ENCODE data around the gene IZUMO4. TPM values are rescaled to one million over a fixed set of nuclear protein-coding genes. Genes with fewer than 3 reads are reported as not detected.

The IZUMO4 gene
- polyA plus RNA-seq, 1 donor from 2014 or later: 39.3 TPM

DNA sequence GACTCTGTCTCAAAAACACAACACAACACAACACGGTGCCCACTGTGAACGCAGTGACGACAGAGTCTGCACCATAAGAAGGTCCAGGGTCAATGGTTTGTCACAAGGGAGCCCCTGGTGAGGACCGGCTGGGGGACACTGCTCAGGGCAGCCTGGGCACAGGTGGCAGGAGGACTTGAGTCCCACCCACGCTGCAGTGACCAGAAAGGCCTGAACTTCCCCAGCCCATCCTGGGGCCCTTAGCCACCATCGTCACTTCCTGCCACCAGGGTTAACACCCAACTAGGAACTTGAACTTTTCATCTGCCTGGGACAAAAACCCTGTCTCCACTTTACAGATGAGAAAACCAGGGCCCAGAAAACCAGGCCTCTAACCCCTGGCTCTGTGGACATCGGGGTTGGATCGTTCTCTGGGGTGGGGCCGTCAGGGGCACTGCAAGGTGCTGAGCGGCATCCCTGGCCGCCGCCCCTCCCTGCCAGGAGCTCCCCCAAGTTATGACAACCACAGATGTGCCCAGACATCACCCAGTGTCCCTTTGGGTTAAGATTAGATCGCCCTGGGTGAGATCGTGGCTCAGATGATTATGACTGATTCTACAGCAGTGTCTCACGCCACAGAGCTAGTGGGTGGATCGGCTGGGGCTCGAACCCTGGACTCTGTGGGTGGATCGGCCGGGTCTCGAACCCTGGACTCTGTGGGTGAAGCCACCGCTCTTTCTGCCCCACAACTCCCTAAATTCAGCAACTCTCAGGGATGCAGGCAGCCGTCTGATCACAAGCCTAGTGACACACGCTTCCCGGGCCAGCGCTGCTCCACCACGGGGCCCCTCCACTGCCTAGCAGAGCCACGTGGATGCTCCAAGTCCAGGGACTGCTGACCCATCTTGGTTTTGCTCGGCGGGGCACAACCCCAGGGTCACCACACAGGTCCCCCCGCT lies 14.6 kb upstream of the IZUMO4 start:
- Histone ChIP-seq H3K4me2 (ENCODE audit: low read length) (no peak overlapping the region), H4K20me1 (ENCODE audit: insufficient read depth) (no peaks in the 10 kb centered on the region), H3K9me3 (ENCODE audit: low read length) (no peaks in the 10 kb centered on the region), H3K36me3 (ENCODE audit: insufficient read depth, low read length) (no peaks in the 10 kb centered on the region), H3K4me3 (ENCODE audit: low read length) (no peak overlapping the region), H3K9me2 (ENCODE audit: insufficient read depth, low read length) (no peaks in the 10 kb centered on the region), H3K9ac (ENCODE audit: low read length) (no peak overlapping the region), H3K27me3 (ENCODE audit: insufficient read depth, low read depth, low read length) (no peaks in the 10 kb centered on the region), H3F3A (ENCODE audit: insufficient read depth, low read length, poor library complexity, severe bottlenecking) (no peaks in the 10 kb centered on the region), H3K79me2 (replicated peaks; ENCODE audit: insufficient read depth, low read length) (no peaks in the 10 kb centered on the region), H3K27ac (ENCODE audit: low read length) (no peak overlapping the region), H2AFZ (ENCODE audit: low read depth, low read length) (no peak overlapping the region)
- TF ChIP-seq, protein P1, sequence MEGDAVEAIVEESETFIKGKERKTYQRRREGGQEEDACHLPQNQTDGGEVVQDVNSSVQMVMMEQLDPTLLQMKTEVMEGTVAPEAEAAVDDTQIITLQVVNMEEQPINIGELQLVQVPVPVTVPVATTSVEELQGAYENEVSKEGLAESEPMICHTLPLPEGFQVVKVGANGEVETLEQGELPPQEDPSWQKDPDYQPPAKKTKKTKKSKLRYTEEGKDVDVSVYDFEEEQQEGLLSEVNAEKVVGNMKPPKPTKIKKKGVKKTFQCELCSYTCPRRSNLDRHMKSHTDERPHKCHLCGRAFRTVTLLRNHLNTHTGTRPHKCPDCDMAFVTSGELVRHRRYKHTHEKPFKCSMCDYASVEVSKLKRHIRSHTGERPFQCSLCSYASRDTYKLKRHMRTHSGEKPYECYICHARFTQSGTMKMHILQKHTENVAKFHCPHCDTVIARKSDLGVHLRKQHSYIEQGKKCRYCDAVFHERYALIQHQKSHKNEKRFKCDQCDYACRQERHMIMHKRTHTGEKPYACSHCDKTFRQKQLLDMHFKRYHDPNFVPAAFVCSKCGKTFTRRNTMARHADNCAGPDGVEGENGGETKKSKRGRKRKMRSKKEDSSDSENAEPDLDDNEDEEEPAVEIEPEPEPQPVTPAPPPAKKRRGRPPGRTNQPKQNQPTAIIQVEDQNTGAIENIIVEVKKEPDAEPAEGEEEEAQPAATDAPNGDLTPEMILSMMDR (IDR thresholded peaks at IDR 0.05; ENCODE audit: poor library complexity, severe bottlenecking): no peak
- TF ChIP-seq MXI1 (conservative IDR thresholded peaks at IDR 0.05; ENCODE audit: poor library complexity, severe bottlenecking) (no peak), EZH2 (IDR thresholded peaks at IDR 0.05; ENCODE audit: borderline replicate concordance, insufficient read depth, low read length, poor library complexity, severe bottlenecking) (no peak), SMC3 (conservative IDR thresholded peaks at IDR 0.05; ENCODE audit: poor library complexity) (no peak), RAD21 (conservative IDR thresholded peaks at IDR 0.05) (no peak)
- TF ChIP-seq, protein P2, sequence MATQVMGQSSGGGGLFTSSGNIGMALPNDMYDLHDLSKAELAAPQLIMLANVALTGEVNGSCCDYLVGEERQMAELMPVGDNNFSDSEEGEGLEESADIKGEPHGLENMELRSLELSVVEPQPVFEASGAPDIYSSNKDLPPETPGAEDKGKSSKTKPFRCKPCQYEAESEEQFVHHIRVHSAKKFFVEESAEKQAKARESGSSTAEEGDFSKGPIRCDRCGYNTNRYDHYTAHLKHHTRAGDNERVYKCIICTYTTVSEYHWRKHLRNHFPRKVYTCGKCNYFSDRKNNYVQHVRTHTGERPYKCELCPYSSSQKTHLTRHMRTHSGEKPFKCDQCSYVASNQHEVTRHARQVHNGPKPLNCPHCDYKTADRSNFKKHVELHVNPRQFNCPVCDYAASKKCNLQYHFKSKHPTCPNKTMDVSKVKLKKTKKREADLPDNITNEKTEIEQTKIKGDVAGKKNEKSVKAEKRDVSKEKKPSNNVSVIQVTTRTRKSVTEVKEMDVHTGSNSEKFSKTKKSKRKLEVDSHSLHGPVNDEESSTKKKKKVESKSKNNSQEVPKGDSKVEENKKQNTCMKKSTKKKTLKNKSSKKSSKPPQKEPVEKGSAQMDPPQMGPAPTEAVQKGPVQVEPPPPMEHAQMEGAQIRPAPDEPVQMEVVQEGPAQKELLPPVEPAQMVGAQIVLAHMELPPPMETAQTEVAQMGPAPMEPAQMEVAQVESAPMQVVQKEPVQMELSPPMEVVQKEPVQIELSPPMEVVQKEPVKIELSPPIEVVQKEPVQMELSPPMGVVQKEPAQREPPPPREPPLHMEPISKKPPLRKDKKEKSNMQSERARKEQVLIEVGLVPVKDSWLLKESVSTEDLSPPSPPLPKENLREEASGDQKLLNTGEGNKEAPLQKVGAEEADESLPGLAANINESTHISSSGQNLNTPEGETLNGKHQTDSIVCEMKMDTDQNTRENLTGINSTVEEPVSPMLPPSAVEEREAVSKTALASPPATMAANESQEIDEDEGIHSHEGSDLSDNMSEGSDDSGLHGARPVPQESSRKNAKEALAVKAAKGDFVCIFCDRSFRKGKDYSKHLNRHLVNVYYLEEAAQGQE (IDR thresholded peaks at IDR 0.05; ENCODE audit: borderline replicate concordance): no peak

DNA sequence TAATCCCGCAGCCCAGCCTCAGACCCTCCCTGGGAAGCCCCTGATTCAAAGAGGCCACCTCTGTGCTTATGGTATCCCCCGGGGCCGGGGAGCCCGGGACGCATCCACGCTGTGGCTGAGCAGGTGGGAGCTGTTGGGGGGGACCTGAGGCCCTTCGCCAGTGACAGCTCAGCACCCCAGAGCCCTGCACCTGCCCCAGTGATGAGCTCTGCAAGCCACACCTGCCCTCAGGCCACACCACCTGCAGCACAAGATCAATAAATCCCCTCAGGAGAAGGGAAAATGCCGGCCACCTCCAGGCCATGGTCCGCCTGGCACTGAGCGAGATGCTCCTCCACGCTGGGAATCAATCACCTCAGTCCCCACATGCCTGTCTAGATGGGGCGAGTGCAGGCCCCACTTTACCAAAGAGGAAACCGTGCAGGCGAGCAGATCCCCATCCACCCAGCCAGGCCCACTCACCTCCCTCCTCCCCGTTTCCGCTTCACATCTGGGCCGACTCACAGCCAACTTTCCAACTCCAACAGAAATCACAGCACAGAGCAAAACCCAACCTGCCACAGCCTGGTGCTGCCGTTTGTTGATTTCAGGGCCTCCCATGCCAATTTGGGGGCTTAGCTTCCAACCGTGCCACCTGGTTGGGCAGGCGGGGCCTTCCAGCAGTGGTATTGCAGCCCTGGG lies 13.4 kb upstream of the IZUMO4 start:
- H3K27ac ChIP-seq (ENCODE audit: low read length): no peak overlapping the region
- no peak overlapping the region for H3K9ac ChIP-seq (ENCODE audit: low read length)
- H3K27me3 ChIP-seq (ENCODE audit: insufficient read depth, low read depth, low read length): no peaks in the 10 kb centered on the region
- no peaks in the 10 kb centered on the region for H3K79me2 ChIP-seq (replicated peaks; ENCODE audit: insufficient read depth, low read length)
- no peaks in the 10 kb centered on the region for H3K36me3 ChIP-seq (ENCODE audit: insufficient read depth, low read length)
- H4K20me1 ChIP-seq (ENCODE audit: insufficient read depth): no peaks in the 10 kb centered on the region
- no peak overlapping the region for H3K4me3 ChIP-seq (ENCODE audit: low read length)
- no peaks in the 10 kb centered on the region for H3K9me3 ChIP-seq (ENCODE audit: low read length)
- no peaks in the 10 kb centered on the region for H3F3A ChIP-seq (ENCODE audit: insufficient read depth, low read length, poor library complexity, severe bottlenecking)
- H3K4me2 ChIP-seq (ENCODE audit: low read length): no peak overlapping the region
- no peak overlapping the region for H2AFZ ChIP-seq (ENCODE audit: low read depth, low read length)
- TF ChIP-seq, protein P1 (IDR thresholded peaks at IDR 0.05; ENCODE audit: poor library complexity, severe bottlenecking): no peak
- no peak for TF ChIP-seq MXI1 (conservative IDR thresholded peaks at IDR 0.05; ENCODE audit: poor library complexity, severe bottlenecking)
- no peak for TF ChIP-seq TAF1 (IDR thresholded peaks at IDR 0.05; ENCODE audit: low read depth)
- no peak for TF ChIP-seq POLR2AphosphoS5 (IDR thresholded peaks at IDR 0.05)
- TF ChIP-seq RAD21 (conservative IDR thresholded peaks at IDR 0.05): no peak
- H3K9me2 ChIP-seq (ENCODE audit: insufficient read depth, low read length): no peaks in the 10 kb centered on the region
